ENCODE measurements around the gene STON2. TPM values are rescaled to one million over a fixed set of nuclear protein-coding genes. Genes with fewer than 3 reads are reported as not detected.

STON2 gene
- total and polyA plus RNA-seq, 5 experiments from 2014 or later: not detected

Other genes starting within 250 kb of the STON2 start
- gene GTF2A1, start 179.4 kb downstream of the STON2 start, total RNA-seq: 10 to 100 TPM; 30.4 to 32.1 TPM
- 1 to 10 TPM; 7.2 to 8.9 (median 8.8) TPM for gene GTF2A1, start 179.4 kb downstream of the STON2 start, polyA plus RNA-seq
- 10 to 100 TPM; 56.7 to 58.0 TPM for gene SEL1L, start 133.5 kb upstream of the STON2 start, total RNA-seq
- gene SEL1L, start 133.5 kb upstream of the STON2 start, polyA plus RNA-seq: 10 to 100 TPM; 12.0 to 22.9 (median 16.2) TPM

All from naive thymus-derived CD8-positive, alpha-beta T cell (primary cell).